Stomach (tissue), 9 donors: Measurements from ENCODE around the gene RNF224. TPM values are rescaled to one million over a fixed set of nuclear protein-coding genes. Genes with fewer than 3 reads are reported as not detected.

ENCODE experiments used
- DNase-seq, 2 donors: peaks; one replicate each; pipeline versions ENCODE4 v3.0.0 to v3.0.0-alpha.2; 2013 to 2019
- H3K27ac ChIP-seq, 5 donors: fragments of 200-600 bp in 4 of 5; sonication (generic) in 4 of 5; one replicate each; pipeline ENCODE4 v1.5.1; 2013 to 2019; ENCODE audit warnings: mild to moderate bottlenecking in 1 of 5, moderate library complexity in 1 of 5
- H3K27me3 ChIP-seq, 3 donors: fragments of 200-600 bp; sonication (generic); one replicate each; pipeline ENCODE4 v1.5.1; 2017 to 2019; ENCODE audit warnings: mixed run types in 1 of 3
- H3K36me3 ChIP-seq, 4 donors: fragments of 200-600 bp; sonication (generic); 1 replicate in 3 of 4; 2 replicates in 1 of 4; pipeline ENCODE4 v1.5.1; 2016 to 2019
- H3K4me1 ChIP-seq, 4 donors: fragments of 200-600 bp; sonication (generic); one replicate each; pipeline ENCODE4 v1.5.1; 2016 to 2019
- H3K4me3 ChIP-seq, 4 donors: fragments of 200-600 bp; sonication (generic) in 3 of 4; one replicate each; pipeline ENCODE4 v1.5.1; 2016 to 2019; ENCODE audit warnings: mild to moderate bottlenecking in 1 of 4
- H3K9me3 ChIP-seq, 4 donors: fragments of 200-600 bp; sonication (generic); one replicate each; pipeline ENCODE4 v1.5.1; 2016 to 2019
- EP300 ChIP-seq: sonication (generic); formaldehyde crosslinking; IDR thresholded peaks from one replicate; pipeline ENCODE4 v1.6.1; 2017; ENCODE audit warnings: antibody characterized with exemption
- POLR2A ChIP-seq, 4 donors: fragments of 450-650 bp; IDR thresholded peaks; one replicate each; pipeline ENCODE4 v1.6.1; 2016; ENCODE audit warnings: antibody characterized with exemption in 4 of 4, control low read depth in 2 of 4, mild to moderate bottlenecking in 1 of 4, moderate library complexity in 1 of 4
- POLR2AphosphoS5 ChIP-seq, 3 donors: sonication (generic); formaldehyde crosslinking; IDR thresholded peaks; one replicate each; pipeline ENCODE4 v1.6.1; 2016; ENCODE audit warnings: antibody characterized with exemption in 3 of 3
- WGBS, 5 donors: extraction: QIAGEN DNeasy Blood & Tissue Kit in 3 of 5; methylation state at CpG; one replicate each; pipeline versions ENCODE4 v1.1.5 to v1.1.7; 2013 to 2018; 5-methylcytosine and 5-hydroxymethylcytosine counted together
- intact Hi-C: fragments of 100-400 bp; cut with DNase I; formaldehyde crosslinking; loops from one replicate; pipeline ENCODE4 v1.15.1; 2023; ENCODE audit warnings: low total_unique reads
- polyA plus RNA-seq, 3 donors: library from polyadenylated mRNA; stranded (reverse); fragments of 200-250 nt; gene quantifications; one replicate each; pipeline ENCODE4 v1.2.3, GENCODE V29; 2013
- total RNA-seq, 5 donors: library from RNA; depleted of rRNA; stranded (reverse); fragments of >200 nt; gene quantifications; one replicate each; pipeline versions ENCODE4 v1.1.0 to v1.2.3, GENCODE V29; 2014 to 2016
- TF ChIP-seq, protein P1 (sequence below), 7 experiments: fragments of 450-650 bp in 4 of 7; fragments of 200-600 bp in 3 of 7; sonication (generic) in 3 of 7; IDR thresholded peaks; one replicate each; pipeline ENCODE4 v1.5.1; 2016 to 2019; ENCODE audit warnings: antibody characterized with exemption in 7 of 7, control low read depth in 2 of 7, mild to moderate bottlenecking in 1 of 7
- donor health status: healthy with polysubstance abuse.
- donor health status: Bipolar disorder and iron deficiency.
- donor health status: healthy.

RNF224 gene
- total and polyA plus RNA-seq, 8 donors = 1.0 TPM; not detected in 7

DNA sequence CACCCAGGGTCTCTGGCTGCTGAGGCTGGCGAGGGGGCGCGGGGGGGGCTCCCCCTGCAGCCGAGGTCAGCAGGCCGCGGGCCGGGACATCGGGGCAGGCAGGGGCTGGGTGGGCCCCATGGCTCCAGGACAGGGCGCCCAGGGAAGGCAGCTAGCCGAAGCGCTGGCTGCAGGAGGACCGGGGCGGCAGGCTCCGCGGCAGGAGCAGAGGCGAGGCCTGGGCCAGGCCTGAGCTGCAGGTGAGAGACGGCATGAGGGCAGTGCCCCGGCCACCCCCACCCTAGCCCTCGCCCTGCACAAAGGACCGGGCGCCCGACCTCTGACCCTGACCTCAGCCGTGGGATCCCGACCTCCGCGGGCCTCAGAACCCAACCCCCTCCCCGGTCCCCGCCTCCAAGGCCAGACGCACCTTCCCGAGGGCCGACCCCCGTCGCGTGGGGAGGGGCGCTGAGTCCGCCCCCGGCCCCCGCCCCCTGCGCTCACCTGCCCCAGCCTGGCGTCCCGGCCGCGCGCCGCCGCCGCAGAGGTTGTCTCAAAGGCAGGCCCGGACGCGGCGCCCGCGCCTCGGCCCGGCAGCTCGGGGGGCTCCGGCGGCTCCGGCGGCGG lies 5.7 kb upstream of the RNF224 start:
- Histone ChIP-seq H3K4me3 (peak overlapping the region; percentile 44 to 58 (median 46)), H3K27ac (peak overlapping the region; percentile 52 to 73 (median 64)), H3K9me3 (no peaks in the 10 kb centered on the region), H3K36me3 (peaks cover 0 to 2% (median 0%) of the 10 kb centered on the region in 4 donors), H3K27me3 (peaks cover 0 to 14% (median 0%) of the 10 kb centered on the region in 3 donors), H3K4me1 (peaks cover 41 to 92% (median 88%) of the 10 kb centered on the region in 4 donors)
- 5 to 21% (median 7%) methylated on average over 12 to 59 of the region's 61 CpGs for WGBS, 5 donors
- TF ChIP-seq, protein P1, sequence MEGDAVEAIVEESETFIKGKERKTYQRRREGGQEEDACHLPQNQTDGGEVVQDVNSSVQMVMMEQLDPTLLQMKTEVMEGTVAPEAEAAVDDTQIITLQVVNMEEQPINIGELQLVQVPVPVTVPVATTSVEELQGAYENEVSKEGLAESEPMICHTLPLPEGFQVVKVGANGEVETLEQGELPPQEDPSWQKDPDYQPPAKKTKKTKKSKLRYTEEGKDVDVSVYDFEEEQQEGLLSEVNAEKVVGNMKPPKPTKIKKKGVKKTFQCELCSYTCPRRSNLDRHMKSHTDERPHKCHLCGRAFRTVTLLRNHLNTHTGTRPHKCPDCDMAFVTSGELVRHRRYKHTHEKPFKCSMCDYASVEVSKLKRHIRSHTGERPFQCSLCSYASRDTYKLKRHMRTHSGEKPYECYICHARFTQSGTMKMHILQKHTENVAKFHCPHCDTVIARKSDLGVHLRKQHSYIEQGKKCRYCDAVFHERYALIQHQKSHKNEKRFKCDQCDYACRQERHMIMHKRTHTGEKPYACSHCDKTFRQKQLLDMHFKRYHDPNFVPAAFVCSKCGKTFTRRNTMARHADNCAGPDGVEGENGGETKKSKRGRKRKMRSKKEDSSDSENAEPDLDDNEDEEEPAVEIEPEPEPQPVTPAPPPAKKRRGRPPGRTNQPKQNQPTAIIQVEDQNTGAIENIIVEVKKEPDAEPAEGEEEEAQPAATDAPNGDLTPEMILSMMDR (IDR thresholded peaks at IDR 0.05) = no peak
- intact Hi-C loops = no loop called here
- peak in 1 of 2 donors; percentile 73 for DNase-seq

DNA sequence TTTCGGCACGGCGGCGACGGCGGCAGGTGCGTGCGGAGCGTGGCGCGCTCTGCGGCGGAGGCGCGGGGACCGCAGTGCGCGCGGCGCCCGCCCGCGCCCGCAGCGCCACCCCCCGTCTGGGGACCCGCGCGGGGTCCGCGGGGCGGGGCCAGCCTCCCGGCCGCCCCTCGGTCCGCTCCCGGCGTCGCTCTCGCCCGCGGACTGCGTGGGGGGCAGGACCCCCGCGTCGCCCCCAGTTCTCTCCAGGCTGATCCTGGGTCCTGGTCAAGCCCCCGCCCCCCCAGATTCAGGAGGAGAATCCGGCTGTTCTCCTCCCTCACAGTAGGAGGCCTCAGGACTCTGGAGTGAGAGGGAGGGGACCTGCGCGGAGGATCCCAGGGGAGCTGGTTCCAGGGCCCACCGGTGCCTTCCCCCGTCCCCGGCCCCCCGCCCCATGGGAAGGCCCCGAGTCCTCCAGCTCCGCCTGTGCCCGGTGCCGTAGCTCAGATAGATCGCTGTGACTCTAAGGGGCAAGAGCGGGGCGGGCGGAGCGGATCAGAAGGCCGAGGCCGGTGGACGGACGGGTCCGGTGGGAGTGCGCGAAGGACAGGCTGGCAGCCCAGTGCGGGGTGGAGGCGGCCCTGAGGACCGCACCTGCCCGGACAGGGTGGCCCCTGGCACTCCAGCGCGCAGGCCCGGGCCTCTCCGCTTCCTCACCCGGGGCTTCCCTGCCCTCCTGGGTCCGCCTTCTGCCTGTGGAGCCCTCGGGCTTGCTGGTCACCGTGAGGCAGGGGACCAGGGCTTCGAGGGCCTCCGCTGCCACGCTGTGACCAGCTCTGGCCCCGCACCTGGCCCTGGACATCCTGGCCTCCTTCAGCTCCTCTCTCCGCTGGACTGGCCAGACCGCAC lies 4.9 kb upstream of the RNF224 start, which contains the start of gene RNF208:
Gene RNF208, minus strand, starts transcription at position 51 of the 888 bp plus-strand sequence. CDS start 1,028 bp downstream, outside the sequence.
- TF ChIP-seq POLR2AphosphoS5 (IDR thresholded peaks at IDR 0.05) (no peak), POLR2A (IDR thresholded peaks at IDR 0.05) (no peak), EP300 (no peak)
- TF ChIP-seq, protein P1 (IDR thresholded peaks at IDR 0.05) = no peak
- Histone ChIP-seq H3K9me3 (no peaks in the 10 kb centered on the region), H3K4me1 (peaks cover 41 to 92% (median 88%) of the 10 kb centered on the region in 4 donors), H3K27me3 (peaks cover 0 to 20% (median 0%) of the 10 kb centered on the region in 3 donors), H3K36me3 (no peaks in the 10 kb centered on the region), H3K27ac (peak within 1 kb of the TSS; percentile 92 to 98 (median 94)), H3K4me3 (peak within 1 kb of the TSS; percentile 70 to 73 (median 72))
- intact Hi-C loops = no loop called here
- WGBS, 5 donors = 3 to 9% (median 3%) methylated on average over 20 to 88 of the region's 88 CpGs
- DNase-seq = peak in 1 of 2 donors; percentile 66

DNA sequence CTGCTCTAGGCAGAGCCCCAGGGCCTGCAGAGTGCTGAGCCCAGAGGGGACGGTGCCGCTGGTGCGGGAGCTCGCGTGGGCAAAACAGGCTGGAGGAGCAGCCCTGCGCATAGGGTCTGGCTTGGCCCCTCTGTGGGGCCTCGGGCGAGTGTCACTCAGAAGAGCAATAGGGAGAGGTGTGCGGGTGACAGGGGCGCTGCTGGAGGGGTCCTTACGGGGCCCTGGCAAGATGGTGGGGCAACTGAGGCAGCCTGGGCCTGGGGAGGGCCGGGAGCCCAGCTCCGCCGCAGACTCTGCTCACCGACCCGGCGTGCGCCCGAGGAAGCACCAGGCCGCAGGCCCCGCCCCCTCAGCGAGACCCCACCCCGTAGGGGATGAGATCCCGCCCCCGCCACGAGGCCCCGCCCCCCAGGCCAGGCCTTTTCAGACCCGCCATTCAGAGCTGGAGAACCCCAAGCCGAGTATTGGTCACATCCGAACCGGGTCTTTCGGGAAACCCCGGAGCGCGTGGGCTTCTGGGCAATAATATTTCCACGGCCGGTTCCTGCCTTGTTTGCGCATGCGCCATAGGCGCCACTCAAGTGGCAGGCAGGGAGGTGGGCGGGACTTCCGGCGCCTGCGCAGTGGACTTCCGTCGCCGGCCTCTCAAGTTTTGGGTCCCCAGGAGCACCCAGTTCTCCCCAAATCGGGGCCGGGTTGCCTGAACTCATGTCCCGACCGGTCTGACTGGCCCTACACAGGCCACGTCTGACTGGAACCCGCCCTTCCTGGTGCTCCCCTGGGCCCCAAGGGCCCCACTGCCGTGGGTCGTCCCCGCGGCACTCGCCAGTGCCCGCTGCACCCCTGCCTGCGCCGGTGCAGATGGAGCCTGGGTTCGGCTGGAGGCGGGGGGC lies 4.0 kb upstream of the RNF224 start:
- peak; percentile 98 to 99 for DNase-seq
- Histone ChIP-seq H3K36me3 (no peaks in the 10 kb centered on the region), H3K27me3 (peaks cover 0 to 28% (median 4%) of the 10 kb centered on the region in 3 donors), H3K4me3 (peak overlapping the region; percentile 70 to 73 (median 72)), H3K4me1 (peaks cover 45 to 92% (median 88%) of the 10 kb centered on the region in 4 donors), H3K27ac (peak overlapping the region; percentile 92 to 98 (median 94)), H3K9me3 (no peaks in the 10 kb centered on the region)
- TF ChIP-seq POLR2AphosphoS5 (IDR thresholded peaks at IDR 0.05) (peak; percentile 46 to 88 (median 69)), POLR2A (IDR thresholded peaks at IDR 0.05) (no peak), EP300 (no peak)
- TF ChIP-seq, protein P1 (IDR thresholded peaks at IDR 0.05) = peak in 1 of 7 experiments; percentile 20
- 0 to 2% (median 1%) methylated on average over 20 to 63 of the region's 63 CpGs for WGBS, 5 donors
- intact Hi-C loops = no loop called here
